ENCODE data around the gene ARAP2. TPM values are rescaled to one million over a fixed set of nuclear protein-coding genes. Genes with fewer than 3 reads are reported as not detected.

ARAP2 gene
- total and polyA plus RNA-seq, 2 experiments from 2014 or later, result 0.70 to 2.6 TPM

DNA sequence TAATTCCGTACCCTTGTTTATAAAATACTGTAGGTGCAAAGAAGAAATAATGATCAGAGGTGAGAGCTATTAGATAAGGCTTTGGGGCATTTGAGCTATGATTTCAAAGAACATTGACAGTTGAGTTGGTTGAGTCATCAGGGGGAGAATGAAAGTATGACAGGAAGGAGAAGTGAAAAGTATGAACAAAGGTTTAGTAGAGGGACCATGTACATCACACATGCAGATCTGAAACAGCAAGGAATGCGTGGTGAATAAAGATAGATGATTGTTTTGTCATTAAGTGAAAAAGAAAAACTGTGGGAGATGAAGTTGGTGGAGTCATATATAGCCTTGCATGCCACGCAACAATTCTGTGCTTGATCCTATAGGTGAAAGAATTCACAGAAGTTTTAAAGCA lies 163.1 kb downstream of the ARAP2 start:
- Histone ChIP-seq H3K36me3 (no peaks in the 10 kb centered on the region), H3K4me1 (ENCODE audit: low read depth) (no peaks in the 10 kb centered on the region), H3K27ac (no peak overlapping the region), H3K27me3 (no peaks in the 10 kb centered on the region), H3K9me3 (ENCODE audit: low read depth) (no peaks in the 10 kb centered on the region), H3K4me3 (no peak overlapping the region)
- TF ChIP-seq, protein P1, sequence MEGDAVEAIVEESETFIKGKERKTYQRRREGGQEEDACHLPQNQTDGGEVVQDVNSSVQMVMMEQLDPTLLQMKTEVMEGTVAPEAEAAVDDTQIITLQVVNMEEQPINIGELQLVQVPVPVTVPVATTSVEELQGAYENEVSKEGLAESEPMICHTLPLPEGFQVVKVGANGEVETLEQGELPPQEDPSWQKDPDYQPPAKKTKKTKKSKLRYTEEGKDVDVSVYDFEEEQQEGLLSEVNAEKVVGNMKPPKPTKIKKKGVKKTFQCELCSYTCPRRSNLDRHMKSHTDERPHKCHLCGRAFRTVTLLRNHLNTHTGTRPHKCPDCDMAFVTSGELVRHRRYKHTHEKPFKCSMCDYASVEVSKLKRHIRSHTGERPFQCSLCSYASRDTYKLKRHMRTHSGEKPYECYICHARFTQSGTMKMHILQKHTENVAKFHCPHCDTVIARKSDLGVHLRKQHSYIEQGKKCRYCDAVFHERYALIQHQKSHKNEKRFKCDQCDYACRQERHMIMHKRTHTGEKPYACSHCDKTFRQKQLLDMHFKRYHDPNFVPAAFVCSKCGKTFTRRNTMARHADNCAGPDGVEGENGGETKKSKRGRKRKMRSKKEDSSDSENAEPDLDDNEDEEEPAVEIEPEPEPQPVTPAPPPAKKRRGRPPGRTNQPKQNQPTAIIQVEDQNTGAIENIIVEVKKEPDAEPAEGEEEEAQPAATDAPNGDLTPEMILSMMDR (IDR thresholded peaks at IDR 0.05; ENCODE audit: low read depth, low read length), result no peak
- no peak for DNase-seq (ENCODE audit: low read depth in 1 of 2, low spot score in 1 of 2)

DNA sequence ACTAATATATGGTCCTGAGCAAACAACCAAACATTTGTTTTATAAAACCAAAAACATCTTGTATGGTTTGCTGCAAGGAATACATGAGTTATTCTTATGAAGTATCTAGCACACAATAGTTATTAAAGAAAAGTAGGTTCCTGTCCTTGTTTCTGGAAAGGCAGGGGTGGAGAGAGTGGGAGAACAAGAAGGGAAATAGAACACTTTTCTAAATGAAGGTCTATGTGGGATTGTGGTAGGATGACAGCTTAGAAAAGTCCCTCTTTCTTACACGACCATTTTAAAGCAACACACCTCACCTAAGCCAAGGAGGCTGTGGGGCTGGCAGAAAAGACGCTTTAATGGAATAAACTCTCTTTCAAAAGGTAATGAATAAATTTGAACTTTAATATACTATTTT lies 164.6 kb downstream of the ARAP2 start:
- no peaks in the 10 kb centered on the region for H3K4me1 ChIP-seq (ENCODE audit: low read depth)
- no peak for DNase-seq (ENCODE audit: low read depth in 1 of 2, low spot score in 1 of 2)
- H3K9me3 ChIP-seq (ENCODE audit: low read depth), result no peaks in the 10 kb centered on the region
- H3K4me3 ChIP-seq, result no peak overlapping the region
- H3K27me3 ChIP-seq, result no peaks in the 10 kb centered on the region
- TF ChIP-seq, protein P1 (IDR thresholded peaks at IDR 0.05; ENCODE audit: low read depth, low read length), result no peak
- no peak overlapping the region for H3K27ac ChIP-seq
- no peaks in the 10 kb centered on the region for H3K36me3 ChIP-seq

DNA sequence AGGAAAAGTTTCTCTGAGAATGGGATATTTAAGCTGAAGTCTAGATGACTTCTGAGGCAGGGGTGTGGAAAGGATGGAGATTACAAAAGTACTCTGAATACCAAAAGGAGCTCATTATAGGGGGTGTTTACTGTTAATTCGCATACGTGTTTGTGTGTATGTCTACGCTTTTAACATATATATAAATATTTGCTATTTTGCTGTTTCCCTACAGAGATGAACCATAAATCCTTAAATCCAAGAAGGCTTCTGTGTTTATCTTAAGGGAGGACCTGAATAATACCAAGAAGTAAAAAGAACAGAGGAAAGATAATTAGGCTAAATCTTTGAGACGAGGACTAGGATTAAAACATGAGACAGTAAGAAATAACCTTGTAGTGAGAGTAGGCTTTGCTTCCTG lies 166.0 kb downstream of the ARAP2 start:
- DNase-seq (ENCODE audit: low read depth in 1 of 2, low spot score in 1 of 2), result no peak
- TF ChIP-seq, protein P1 (IDR thresholded peaks at IDR 0.05; ENCODE audit: low read depth, low read length), result no peak
- Histone ChIP-seq H3K27ac (no peak overlapping the region), H3K9me3 (ENCODE audit: low read depth) (no peaks in the 10 kb centered on the region), H3K4me1 (ENCODE audit: low read depth) (no peaks in the 10 kb centered on the region), H3K4me3 (no peak overlapping the region), H3K27me3 (no peaks in the 10 kb centered on the region), H3K36me3 (no peaks in the 10 kb centered on the region)

DNA sequence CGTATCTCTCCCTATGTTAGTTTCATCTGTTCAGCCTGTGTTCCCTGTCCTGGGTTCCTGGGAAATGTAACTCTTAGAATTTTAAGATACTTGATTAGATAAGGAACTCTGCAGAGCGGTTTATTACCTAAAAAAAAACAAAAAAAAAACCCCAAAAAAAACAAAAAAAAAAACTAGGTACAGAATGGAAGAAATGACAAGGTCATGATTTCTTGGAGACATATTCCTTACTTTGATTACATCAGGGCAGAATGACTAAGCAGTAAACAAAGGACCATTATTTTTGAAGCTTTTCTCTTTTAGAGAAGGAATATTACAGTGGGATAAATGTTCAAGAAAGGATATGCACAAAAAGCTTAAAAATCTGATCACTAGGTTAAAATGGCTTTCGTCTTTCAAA lies 171.8 kb downstream of the ARAP2 start:
- Histone ChIP-seq H3K4me1 (ENCODE audit: low read depth) (no peaks in the 10 kb centered on the region), H3K27me3 (no peaks in the 10 kb centered on the region), H3K4me3 (no peak overlapping the region), H3K27ac (no peak overlapping the region), H3K36me3 (no peaks in the 10 kb centered on the region), H3K9me3 (ENCODE audit: low read depth) (no peaks in the 10 kb centered on the region)
- TF ChIP-seq, protein P1 (IDR thresholded peaks at IDR 0.05; ENCODE audit: low read depth, low read length), result no peak
- no peak for DNase-seq (ENCODE audit: low read depth in 1 of 2, low spot score in 1 of 2)

DNA sequence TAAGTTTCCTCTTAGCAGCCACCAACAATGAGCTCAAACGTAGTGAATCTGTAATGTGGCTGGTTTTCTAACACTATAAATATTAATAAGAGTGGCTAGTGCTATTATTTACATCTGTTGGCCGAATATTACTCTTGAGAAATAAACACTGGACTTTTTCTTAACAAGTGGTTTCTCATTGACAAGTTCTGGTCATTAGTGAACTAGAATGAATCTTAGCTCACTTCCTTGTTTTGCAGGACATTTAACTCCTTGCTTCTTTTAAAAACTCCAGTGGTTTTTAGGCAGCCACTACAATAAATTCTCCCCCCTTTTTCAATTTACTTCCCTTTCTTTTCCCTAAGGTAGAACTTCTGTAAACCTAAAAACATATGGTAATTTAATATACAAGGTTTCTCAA lies 177.2 kb downstream of the ARAP2 start:
- Histone ChIP-seq H3K9me3 (ENCODE audit: low read depth) (no peaks in the 10 kb centered on the region), H3K4me1 (ENCODE audit: low read depth) (peaks cover 4% of the 10 kb centered on the region), H3K27ac (no peak overlapping the region), H3K36me3 (no peaks in the 10 kb centered on the region), H3K4me3 (no peak overlapping the region), H3K27me3 (no peaks in the 10 kb centered on the region)
- DNase-seq (ENCODE audit: low read depth in 1 of 2, low spot score in 1 of 2), result no peak
- TF ChIP-seq, protein P1 (IDR thresholded peaks at IDR 0.05; ENCODE audit: low read depth, low read length), result no peak

All from cardiac muscle cell (in vitro differentiated cells and primary cell).